ENCODE data around the gene AQP6. TPM values are rescaled to one million over a fixed set of nuclear protein-coding genes. Genes with fewer than 3 reads are reported as not detected.
"Not testable (repeated sequence)": the region's sequence is repeated elsewhere in the genome, so short reads cannot be mapped to it uniquely, and the experiment has no call there.

AQP6 gene
- total RNA-seq, 1 donor from 2014 or later, result not detected

- DNase-seq (ENCODE audit: extremely low read depth, low read depth, low spot score), result no peak
These were observed 3.7 kb upstream of the AQP6 start for GRCh38 chr12:49969027-49969426.

- DNase-seq (ENCODE audit: extremely low read depth, low read depth, low spot score), result no peak
These were observed 2.9 kb upstream of the AQP6 start for GRCh38 chr12:49969651-49970429.

GRCh38 chr12:49970658-49971057 lies 2.1 kb upstream of the AQP6 start:
- DNase-seq (ENCODE audit: extremely low read depth, low read depth, low spot score), result no peak

- DNase-seq (ENCODE audit: extremely low read depth, low read depth, low spot score), result no peak
These were observed 1.6 kb upstream of the AQP6 start for GRCh38 chr12:49971141-49971540.

GRCh38 chr12:49972129-49972528 lies 618 bp upstream of the AQP6 start:
- DNase-seq (ENCODE audit: extremely low read depth, low read depth, low spot score), result no peak

GRCh38 chr12:49973361-49973830 lies 649 bp downstream of the AQP6 start:
- DNase-seq (ENCODE audit: extremely low read depth, low read depth, low spot score), result no peak

GRCh38 chr12:49974231-49974675 lies 1.5 kb downstream of the AQP6 start:
- no peak for DNase-seq (ENCODE audit: extremely low read depth, low read depth, low spot score)

GRCh38 chr12:49974677-49975317 lies 2.0 kb downstream of the AQP6 start:
- DNase-seq (ENCODE audit: extremely low read depth, low read depth, low spot score), result no peak

GRCh38 chr12:49975318-49975761 lies 2.6 kb downstream of the AQP6 start:
- no peak for DNase-seq (ENCODE audit: extremely low read depth, low read depth, low spot score)

GRCh38 chr12:49976557-49976956 lies 3.8 kb downstream of the AQP6 start:
- DNase-seq (ENCODE audit: extremely low read depth, low read depth, low spot score), result no peak

GRCh38 chr12:49978125-49978524 lies 5.4 kb downstream of the AQP6 start:
- DNase-seq (ENCODE audit: extremely low read depth, low read depth, low spot score), result no peak

GRCh38 chr12:49979016-49979586 lies 6.4 kb downstream of the AQP6 start:
- DNase-seq (ENCODE audit: extremely low read depth, low read depth, low spot score), result no peak

GRCh38 chr12:49979791-49980190 lies 7.0 kb downstream of the AQP6 start:
- no peak for DNase-seq (ENCODE audit: extremely low read depth, low read depth, low spot score)

- no peak for DNase-seq (ENCODE audit: extremely low read depth, low read depth, low spot score)
These were observed 8.0 kb downstream of the AQP6 start for GRCh38 chr12:49980501-49981349.

- no peak for DNase-seq (ENCODE audit: extremely low read depth, low read depth, low spot score)
These were observed 9.7 kb downstream of the AQP6 start for GRCh38 chr12:49982246-49983087.

GRCh38 chr12:49983892-49984291 lies 11.1 kb downstream of the AQP6 start:
- DNase-seq (ENCODE audit: extremely low read depth, low read depth, low spot score), result no peak

GRCh38 chr12:49984476-49985359 lies 12.0 kb downstream of the AQP6 start:
- DNase-seq (ENCODE audit: extremely low read depth, low read depth, low spot score), result no peak

GRCh38 chr12:49985981-49986380 lies 13.2 kb downstream of the AQP6 start:
- no peak for DNase-seq (ENCODE audit: extremely low read depth, low read depth, low spot score)

GRCh38 chr12:49986476-49986875 lies 13.7 kb downstream of the AQP6 start:
- DNase-seq (ENCODE audit: extremely low read depth, low read depth, low spot score), result not testable (repeated sequence)
